ENCODE measurements around the gene ANP32D. TPM values are rescaled to one million over a fixed set of nuclear protein-coding genes. Genes with fewer than 3 reads are reported as not detected.
"Not testable (repeated sequence)": the region's sequence is repeated elsewhere in the genome, so short reads cannot be mapped to it uniquely, and the experiment has no call there.

The ANP32D gene
- not detected for total RNA-seq
- not detected for polyA plus RNA-seq
- not detected for total RNA-seq

- Histone ChIP-seq H3K4me1 (ENCODE audit: control insufficient read depth in 2 of 2, insufficient read depth in 2 of 2, low read length in 2 of 2) (no peaks in the 10 kb centered on the region), H3K4me3 (ENCODE audit: low read length) (no peak within 1 kb of the TSS), H3K27me3 (ENCODE audit: control insufficient read depth in 2 of 2, insufficient read depth in 2 of 2, low read length in 2 of 2) (no peaks in the 10 kb centered on the region), H3K27ac (ENCODE audit: low read depth, low read length) (no peak within 1 kb of the TSS), H3K36me3 (ENCODE audit: control insufficient read depth in 2 of 3, insufficient read depth in 3 of 3, low read length in 3 of 3) (no peaks in the 10 kb centered on the region), H3K9me3 (ENCODE audit: control insufficient read depth in 2 of 3, low read length in 3 of 3) (peaks cover 0 to 21% (median 0%) of the 10 kb centered on the region in 3 experiments)
- DNase-seq (no peak), ATAC-seq (no peak)
- no peak within 1 kb of the TSS for H3K4me3 Mint-ChIP-seq
- ChIA-PET CTCF (no interaction called here), POLR2A (no interaction called here)
- intact Hi-C loops (cut with micrococcal nuclease): no loop called here
- H3K4me1 Mint-ChIP-seq: no peaks in the 10 kb centered on the region
- peaks cover 19 to 58% (median 32%) of the 10 kb centered on the region in 11 donors for H3K9me3 Mint-ChIP-seq
- no peak within 1 kb of the TSS for H3K27ac Mint-ChIP-seq
- peaks cover 4 to 28% (median 22%) of the 10 kb centered on the region in 5 donors for H3K27me3 Mint-ChIP-seq
- peaks cover 0 to 40% (median 12%) of the 10 kb centered on the region in 5 donors for H3K36me3 Mint-ChIP-seq
Observed at GRCh38 chr12:48472259-48472658, at the start of gene ANP32D. Gene ANP32D, plus strand, starts transcription at chr12:48472559. Its CDS starts 106 bp downstream, at chr12:48472665.

GRCh38 chr12:48423171-48423570, 49.2 kb upstream of the ANP32D start:
- Histone ChIP-seq H3K9me3 (ENCODE audit: control insufficient read depth in 2 of 3, low read length in 3 of 3) (no peaks in the 10 kb centered on the region), H3K27ac (ENCODE audit: low read depth, low read length) (no peak overlapping the region), H3K27me3 (ENCODE audit: control insufficient read depth in 2 of 2, insufficient read depth in 2 of 2, low read length in 2 of 2) (no peaks in the 10 kb centered on the region), H3K36me3 (ENCODE audit: control insufficient read depth in 2 of 3, insufficient read depth in 3 of 3, low read length in 3 of 3) (no peaks in the 10 kb centered on the region), H3K4me3 (ENCODE audit: low read length) (no peak overlapping the region), H3K4me1 (ENCODE audit: control insufficient read depth in 2 of 2, insufficient read depth in 2 of 2, low read length in 2 of 2) (no peaks in the 10 kb centered on the region)
- ATAC-seq (no peak), DNase-seq (no peak)
- no peak overlapping the region for H3K27ac Mint-ChIP-seq
- peaks cover 3 to 23% (median 4%) of the 10 kb centered on the region in 5 donors for H3K27me3 Mint-ChIP-seq
- peaks cover 2 to 16% (median 7%) of the 10 kb centered on the region in 11 donors for H3K9me3 Mint-ChIP-seq
- H3K36me3 Mint-ChIP-seq: peaks cover 0 to 10% (median 4%) of the 10 kb centered on the region in 5 donors
- intact Hi-C loops (cut with micrococcal nuclease): no loop called here
- ChIA-PET CTCF (interaction anchor here (0.6 kb wide), 1 partner anchor 378 kb away, joined by 3 read pairs; no protein-coding TSS in a partner anchor), POLR2A (no interaction called here)
- H3K4me3 Mint-ChIP-seq: no peak overlapping the region
- H3K4me1 Mint-ChIP-seq: peaks cover 0 to 7% (median 4%) of the 10 kb centered on the region in 7 donors

GRCh38 chr12:48424644-48425043, 47.7 kb upstream of the ANP32D start:
- peaks cover 0 to 31% (median 17%) of the 10 kb centered on the region in 11 donors for H3K9me3 Mint-ChIP-seq
- ATAC-seq: no peak
- H3K27me3 Mint-ChIP-seq: peaks cover 3 to 30% (median 16%) of the 10 kb centered on the region in 5 donors
- Histone ChIP-seq H3K27ac (ENCODE audit: low read depth, low read length) (no peak overlapping the region), H3K4me1 (ENCODE audit: control insufficient read depth in 2 of 2, insufficient read depth in 2 of 2, low read length in 2 of 2) (no peaks in the 10 kb centered on the region), H3K4me3 (ENCODE audit: low read length) (no peak overlapping the region), H3K9me3 (ENCODE audit: control insufficient read depth in 2 of 3, low read length in 3 of 3) (no peaks in the 10 kb centered on the region), H3K36me3 (ENCODE audit: control insufficient read depth in 2 of 3, insufficient read depth in 3 of 3, low read length in 3 of 3) (no peaks in the 10 kb centered on the region), H3K27me3 (ENCODE audit: control insufficient read depth in 2 of 2, insufficient read depth in 2 of 2, low read length in 2 of 2) (no peaks in the 10 kb centered on the region)
- H3K27ac Mint-ChIP-seq: no peak overlapping the region
- peaks cover 0 to 18% (median 6%) of the 10 kb centered on the region in 5 donors for H3K36me3 Mint-ChIP-seq
- ChIA-PET POLR2A (no interaction called here), CTCF (no interaction called here)
- no peak overlapping the region for H3K4me3 Mint-ChIP-seq
- no peak for DNase-seq
- intact Hi-C loops (cut with micrococcal nuclease): no loop called here
- peaks cover 0 to 11% (median 8%) of the 10 kb centered on the region in 7 donors for H3K4me1 Mint-ChIP-seq

GRCh38 chr12:48434016-48434415, 38.3 kb upstream of the ANP32D start:
- H3K4me1 Mint-ChIP-seq; H3K4me3 Mint-ChIP-seq; H3K27me3 ChIP-seq (ENCODE audit: control insufficient read depth in 2 of 2, insufficient read depth in 2 of 2, low read length in 2 of 2); H3K4me1 ChIP-seq (ENCODE audit: control insufficient read depth in 2 of 2, insufficient read depth in 2 of 2, low read length in 2 of 2); H3K36me3 ChIP-seq (ENCODE audit: control insufficient read depth in 2 of 3, insufficient read depth in 3 of 3, low read length in 3 of 3); H3K27ac Mint-ChIP-seq; DNase-seq; H3K9me3 ChIP-seq (ENCODE audit: control insufficient read depth in 2 of 3, low read length in 3 of 3); CTCF ChIA-PET; H3K27ac ChIP-seq (ENCODE audit: low read depth, low read length); H3K4me3 ChIP-seq (ENCODE audit: low read length); H3K36me3 Mint-ChIP-seq; intact Hi-C loops (cut with micrococcal nuclease); POLR2A ChIA-PET; ATAC-seq: not testable (repeated sequence)
- Mint-ChIP-seq H3K27me3 (peaks cover 0 to 24% (median 15%) of the 10 kb centered on the region in 5 donors), H3K9me3 (peaks cover 3 to 29% (median 13%) of the 10 kb centered on the region in 11 donors)

GRCh38 chr12:48441069-48441468, 31.3 kb upstream of the ANP32D start:
- Histone ChIP-seq H3K9me3 (ENCODE audit: control insufficient read depth in 2 of 3, low read length in 3 of 3) (no peaks in the 10 kb centered on the region), H3K36me3 (ENCODE audit: control insufficient read depth in 2 of 3, insufficient read depth in 3 of 3, low read length in 3 of 3) (no peaks in the 10 kb centered on the region), H3K27ac (ENCODE audit: low read depth, low read length) (no peak overlapping the region), H3K27me3 (ENCODE audit: control insufficient read depth in 2 of 2, insufficient read depth in 2 of 2, low read length in 2 of 2) (no peaks in the 10 kb centered on the region), H3K4me1 (ENCODE audit: control insufficient read depth in 2 of 2, insufficient read depth in 2 of 2, low read length in 2 of 2) (peaks cover 0 to 8% of the 10 kb centered on the region in 2 donors), H3K4me3 (ENCODE audit: low read length) (no peak overlapping the region)
- Mint-ChIP-seq H3K4me3 (no peak overlapping the region), H3K27me3 (peaks cover 0 to 11% (median 0%) of the 10 kb centered on the region in 5 donors), H3K4me1 (peaks cover 0 to 18% (median 11%) of the 10 kb centered on the region in 7 donors), H3K27ac (no peak overlapping the region), H3K9me3 (peaks cover 0 to 7% (median 0%) of the 10 kb centered on the region in 11 donors), H3K36me3 (peaks cover 0 to 4% (median 0%) of the 10 kb centered on the region in 5 donors)
- intact Hi-C loops (cut with micrococcal nuclease): no loop called here
- DNase-seq (no peak), ATAC-seq (no peak)
- CTCF ChIA-PET: no interaction called here
- POLR2A ChIA-PET: no interaction called here

GRCh38 chr12:48442179-48442847, 30.0 kb upstream of the ANP32D start:
- POLR2A ChIA-PET: interaction anchor here (0.6 kb wide), 2 partner anchors 354 to 1830 kb away, joined by 3 read pairs; no protein-coding TSS in a partner anchor
- DNase-seq: no peak
- intact Hi-C loops (cut with micrococcal nuclease): no loop called here

More at GRCh38 chr12:48442179-48442847, 30.0 kb upstream of the ANP32D start:
- H3K27me3 Mint-ChIP-seq: peaks cover 0 to 11% (median 0%) of the 10 kb centered on the region in 5 donors
- peaks cover 0 to 2% (median 0%) of the 10 kb centered on the region in 11 donors for H3K9me3 Mint-ChIP-seq
- peaks cover 0 to 8% of the 10 kb centered on the region in 2 donors for H3K4me1 ChIP-seq (ENCODE audit: control insufficient read depth in 2 of 2, insufficient read depth in 2 of 2, low read length in 2 of 2)
- ATAC-seq: no peak
- H3K4me1 Mint-ChIP-seq: peaks cover 0 to 31% (median 15%) of the 10 kb centered on the region in 7 donors
- no peak overlapping the region for H3K27ac Mint-ChIP-seq
- no peaks in the 10 kb centered on the region for H3K9me3 ChIP-seq (ENCODE audit: control insufficient read depth in 2 of 3, low read length in 3 of 3)
- no peaks in the 10 kb centered on the region for H3K27me3 ChIP-seq (ENCODE audit: control insufficient read depth in 2 of 2, insufficient read depth in 2 of 2, low read length in 2 of 2)
- H3K4me3 Mint-ChIP-seq: no peak overlapping the region
- H3K27ac ChIP-seq (ENCODE audit: low read depth, low read length): no peak overlapping the region
- H3K36me3 Mint-ChIP-seq: no peaks in the 10 kb centered on the region
- H3K4me3 ChIP-seq (ENCODE audit: low read length): no peak overlapping the region
- H3K36me3 ChIP-seq (ENCODE audit: control insufficient read depth in 2 of 3, insufficient read depth in 3 of 3, low read length in 3 of 3): no peaks in the 10 kb centered on the region
- CTCF ChIA-PET: no interaction called here
